B cell (primary cell): Measurements from ENCODE around the gene FSTL5. TPM values are rescaled to one million over a fixed set of nuclear protein-coding genes. Genes with fewer than 3 reads are reported as not detected.

Source experiments
- ATAC-seq: fragments of 200-7000 bp; cut with Tn5 transposase; one replicate; pipeline ENCODE4 v1.10.0; 2021; ENCODE audit warnings: low read depth, mild to moderate bottlenecking, moderate number of reproducible peaks, moderate library complexity
- CTCF ChIA-PET: fragments of 350-600 bp; sonication (Branson Sonifier 250); formaldehyde crosslinking; loops from one replicate; lab custom pipeline; 2021; ENCODE audit warnings: antibody characterized with exemption, inconsistent platforms; lab: Charles Lee
- POLR2A ChIA-PET: fragments of 350-600 bp; sonication (Branson Sonifier 250); formaldehyde crosslinking; loops from one replicate; lab custom pipeline; 2021; ENCODE audit warnings: antibody characterized with exemption; lab: Charles Lee
- DNase-seq: peaks from one replicate; pipeline ENCODE4 v3.0.0; 2013
- H2AFZ ChIP-seq: 2 replicates; pipeline ENCODE4 v1.6.1; 2012; ENCODE audit warnings: mild to moderate bottlenecking, low read depth, low read length; ENCODE audit not compliant: insufficient read depth, poor library complexity, severe bottlenecking
- H3K27ac ChIP-seq, 2 donors: 1 replicate in 1 of 2; 2 replicates in 1 of 2; pipeline ENCODE4 v1.5.1; 2012 to 2013; ENCODE audit warnings: low read length in 2 of 2, mild to moderate bottlenecking in 2 of 2, moderate library complexity in 1 of 2
- H3K27me3 ChIP-seq, 4 experiments: fragments of 200-600 bp in 1 of 4; sonication (generic) in 1 of 4; replicated peaks in 1 of 4; 1 replicate in 2 of 4; 2 replicates in 2 of 4; pipeline versions ENCODE4 v1.6.1 to v1.7.0; 2013 to 2016; ENCODE audit warnings: low read length in 3 of 4, mild to moderate bottlenecking in 2 of 4, mixed read lengths in 1 of 4, moderate library complexity in 1 of 4; ENCODE audit not compliant: insufficient read depth in 4 of 4, control insufficient read depth in 3 of 4; ENCODE audit errors: control extremely low read depth in 1 of 4
- H3K36me3 ChIP-seq, 2 experiments: replicated peaks in 1 of 2; 1 replicate in 1 of 2; 2 replicates in 1 of 2; pipeline versions ENCODE4 v1.6.1 to v1.7.1; 2013; ENCODE audit warnings: low read length in 1 of 2; ENCODE audit not compliant: insufficient read depth in 2 of 2, control insufficient read depth in 1 of 2; ENCODE audit errors: control extremely low read depth in 1 of 2, extremely low read depth in 1 of 2
- H3K4me1 ChIP-seq, 2 donors: fragments of 200-600 bp in 1 of 2; sonication (generic) in 1 of 2; 1 replicate in 1 of 2; 2 replicates in 1 of 2; pipeline versions ENCODE4 v1.5.1 to v1.6.1; 2013 to 2017; ENCODE audit warnings: low read length in 2 of 2; ENCODE audit not compliant: control insufficient read depth in 2 of 2, insufficient read depth in 2 of 2
- H3K4me2 ChIP-seq: replicated peaks from 2 replicates; pipeline ENCODE3; 2012; ENCODE audit warnings: mild to moderate bottlenecking, low read depth, low read length; ENCODE audit not compliant: poor library complexity, severe bottlenecking
- H3K4me3 ChIP-seq, 5 experiments: fragments of 200-600 bp in 1 of 5; sonication (generic) in 1 of 5; 1 replicate in 3 of 5; 2 replicates in 2 of 5; pipeline versions ENCODE4 v1.5.1 to v1.7.0; 2011 to 2016; ENCODE audit warnings: low read length in 4 of 5, mild to moderate bottlenecking in 4 of 5, low read depth in 2 of 5, control low read depth in 1 of 5, moderate library complexity in 1 of 5; ENCODE audit not compliant: insufficient read depth in 1 of 5; ENCODE audit errors: control extremely low read depth in 1 of 5, extremely low read depth in 1 of 5
- H3K79me2 ChIP-seq: fragments of 200-600 bp; sonication (generic); one replicate; pipeline ENCODE4 v1.6.0; 2016; ENCODE audit warnings: low read length; ENCODE audit not compliant: control insufficient read depth, insufficient read depth
- H3K9ac ChIP-seq: fragments of 200-600 bp; sonication (generic); 2 replicates; pipeline ENCODE4 v1.6.1; 2017; ENCODE audit warnings: mild to moderate bottlenecking, low read length, moderate library complexity
- H3K9me3 ChIP-seq, 3 donors: one replicate each; pipeline versions ENCODE4 v1.6.1 to v1.7.1; 2013; ENCODE audit warnings: low read length in 2 of 3; ENCODE audit not compliant: control insufficient read depth in 2 of 3, insufficient read depth in 1 of 3; ENCODE audit errors: control extremely low read depth in 1 of 3
- H4K20me1 ChIP-seq: 2 replicates; pipeline ENCODE4 v1.6.0; 2012; ENCODE audit warnings: mild to moderate bottlenecking, low read length; ENCODE audit not compliant: insufficient read depth, control insufficient read depth, poor library complexity, severe bottlenecking
- H3K27ac Mint-ChIP-seq: one replicate; pipeline ENCODE4 v1.8.0; 2021; ENCODE audit warnings: mixed read lengths
- H3K27me3 Mint-ChIP-seq: one replicate; pipeline ENCODE4 v1.8.0; 2021; ENCODE audit warnings: mixed read lengths
- H3K4me1 Mint-ChIP-seq: one replicate; pipeline ENCODE4 v1.8.0; 2021; ENCODE audit warnings: mixed read lengths
- H3K4me3 Mint-ChIP-seq: one replicate; pipeline ENCODE4 v1.8.0; 2021; ENCODE audit warnings: mixed read lengths
- H3K9me3 Mint-ChIP-seq: one replicate; pipeline ENCODE4 v1.8.0; 2022; ENCODE audit warnings: mixed read lengths; ENCODE audit not compliant: insufficient read depth
- CTCF ChIP-seq: fragments of 200-600 bp; IDR thresholded peaks from one replicate; pipeline ENCODE4 v1.8.0; 2022; ENCODE audit warnings: antibody characterized with exemption, mild to moderate bottlenecking
- EZH2 ChIP-seq: IDR thresholded peaks from 2 replicates; pipeline ENCODE4 v1.6.1; 2012; ENCODE audit warnings: borderline replicate concordance, low read depth, mild to moderate bottlenecking, moderate library complexity, low read length; ENCODE audit not compliant: insufficient read depth, poor library complexity, severe bottlenecking
- WGBS: methylation state at CpG from one replicate; pipeline ENCODE4 v1.1.5; 2013; ENCODE audit warnings: missing lambda C conversion rate; ENCODE audit not compliant: insufficient coverage; 5-methylcytosine and 5-hydroxymethylcytosine counted together
- intact Hi-C: fragments of 100-400 bp; cut with micrococcal nuclease; formaldehyde crosslinking; loops from one replicate; pipeline ENCODE4 v1.10.0; 2022
- polyA plus RNA-seq: library from polyadenylated mRNA; depleted of rRNA; stranded (reverse); fragments of >200 nt; gene quantifications from 2 replicates; pipeline ENCODE4 v1.2.3, GENCODE V29; 2012
- total RNA-seq, 2 donors: library from RNA; stranded (reverse); fragments of 120-200 nt in 1 of 2; gene quantifications; 1 replicate in 1 of 2; 2 replicates in 1 of 2; pipeline versions ENCODE4 v1.2.3 to v1.2.4, GENCODE V29; 2013 to 2022

Gene FSTL5
- total and polyA plus RNA-seq, 2 donors (not counting 1 experiment from before 2014, with no cell fraction given) = not detected

GRCh38 chr4:161540265-161540664 lies 623.5 kb downstream of the FSTL5 start:
- Mint-ChIP-seq H3K4me3 (no peak overlapping the region), H3K4me1 (no peaks in the 10 kb centered on the region), H3K27me3 (no peaks in the 10 kb centered on the region), H3K27ac (no peak overlapping the region), H3K9me3 (peaks cover 9% of the 10 kb centered on the region)
- no peaks in the 10 kb centered on the region for H3K36me3 ChIP-seq
- POLR2A ChIA-PET = no interaction called here
- no peaks in the 10 kb centered on the region for H3K9me3 ChIP-seq
- no peaks in the 10 kb centered on the region for H3K27me3 ChIP-seq
- no peak overlapping the region for H2AFZ ChIP-seq
- H3K4me2 ChIP-seq = no peak overlapping the region
- WGBS = no CpG with 5 or more reads among the region's 1 CpG
- no peak for DNase-seq
- H3K79me2 ChIP-seq = no peaks in the 10 kb centered on the region
- no peak for TF ChIP-seq EZH2
- TF ChIP-seq CTCF = no peak
- H4K20me1 ChIP-seq = no peaks in the 10 kb centered on the region
- no peaks in the 10 kb centered on the region for H3K4me1 ChIP-seq
- intact Hi-C loops = no loop called here
- H3K9ac ChIP-seq = no peak overlapping the region
- no peak overlapping the region for H3K27ac ChIP-seq
- ATAC-seq = no peak
- H3K4me3 ChIP-seq = no peak overlapping the region
- CTCF ChIA-PET = no interaction called here

- Histone ChIP-seq H3K27me3 (no peaks in the 10 kb centered on the region), H3K4me3 (no peak overlapping the region), H3K79me2 (no peaks in the 10 kb centered on the region), H4K20me1 (no peaks in the 10 kb centered on the region), H3K4me2 (no peak overlapping the region), H3K36me3 (no peaks in the 10 kb centered on the region), H3K4me1 (no peaks in the 10 kb centered on the region), H3K9ac (no peak overlapping the region), H2AFZ (no peak overlapping the region), H3K27ac (no peak overlapping the region), H3K9me3 (no peaks in the 10 kb centered on the region)
- no peaks in the 10 kb centered on the region for H3K4me1 Mint-ChIP-seq
- H3K4me3 Mint-ChIP-seq = no peak overlapping the region
- no peak for ATAC-seq
- H3K27ac Mint-ChIP-seq = no peak overlapping the region
- WGBS = 88% methylated on average over 2 of the region's 4 CpGs
- peaks cover 9% of the 10 kb centered on the region for H3K9me3 Mint-ChIP-seq
- POLR2A ChIA-PET = no interaction called here
- CTCF ChIA-PET = no interaction called here
- DNase-seq = no peak
- H3K27me3 Mint-ChIP-seq = no peaks in the 10 kb centered on the region
- intact Hi-C loops = no loop called here
- TF ChIP-seq CTCF (no peak), EZH2 (no peak)
Measured at GRCh38 chr4:161538941-161539340, 624.9 kb downstream of the FSTL5 start.
